Stimulated activated CD4-positive, alpha-beta T cell treated with anti-CD3 and anti-CD28 coated beads, Interleukin-15, amount 100 ng/mL, for 1 hour (primary cell): ENCODE measurements around the gene KLHL29.

Experiments used
- DNase-seq, 2 donors: peaks; one replicate each; pipeline ENCODE4 v3.0.0-alpha.2; 2020; ENCODE audit warnings: low read depth in 1 of 2, low spot score in 1 of 2

The KLHL29 gene

DNA sequence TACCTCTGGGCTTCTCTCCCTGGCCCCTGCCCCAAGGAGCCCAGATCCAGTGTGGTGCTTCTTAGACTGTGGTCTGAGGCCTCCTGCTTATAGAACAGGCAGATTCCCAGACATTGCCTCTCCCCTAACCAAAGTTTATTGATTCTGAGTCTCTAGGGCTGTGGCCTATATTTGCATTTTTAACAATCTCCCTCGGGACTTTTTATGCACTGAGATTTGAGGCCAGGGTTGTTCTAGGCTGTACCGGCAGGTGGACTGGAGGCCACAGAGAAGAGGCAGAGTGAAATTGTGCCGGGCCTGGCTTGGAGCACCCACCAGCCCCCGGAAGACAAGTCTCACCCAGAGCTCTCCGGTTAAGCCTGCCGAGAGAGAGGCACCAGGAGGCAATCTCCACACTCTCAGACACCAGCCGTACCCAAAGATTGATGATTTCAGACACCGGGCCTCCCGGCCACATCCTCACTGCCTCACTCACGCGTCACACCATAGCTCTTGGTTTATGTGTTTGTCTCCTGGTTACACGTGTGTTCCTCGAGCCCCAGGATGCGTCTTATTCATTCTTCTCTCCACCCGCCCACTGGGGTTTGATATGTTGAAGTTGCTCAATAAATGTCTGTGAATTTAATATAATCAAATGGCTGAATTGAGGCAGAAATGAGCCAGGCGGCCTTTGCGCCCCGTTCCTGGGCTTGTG lies 203.7 kb downstream of the KLHL29 start:
- no peak for DNase-seq

DNA sequence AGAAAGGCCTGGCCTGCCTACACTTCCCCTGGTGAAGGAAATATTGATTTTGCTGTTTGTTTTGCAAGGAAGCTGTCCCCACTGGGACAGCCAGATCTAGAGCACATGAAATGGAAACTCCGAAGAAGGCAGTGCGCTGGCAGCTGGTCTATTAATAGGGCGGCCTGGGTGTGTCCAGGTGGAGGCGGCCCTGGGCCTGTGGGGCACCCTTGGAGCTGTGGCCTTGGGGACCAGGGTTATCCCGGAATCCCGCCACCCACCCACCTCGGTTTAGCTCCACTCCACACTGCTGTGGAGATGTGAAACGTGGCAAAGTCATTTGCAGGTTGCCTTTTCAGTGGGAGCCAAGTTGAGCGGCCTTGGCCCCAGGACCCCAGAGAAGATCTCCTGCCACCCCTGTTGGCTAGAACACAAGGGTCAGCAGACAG lies 204.3 kb downstream of the KLHL29 start:
- no peak for DNase-seq

DNA sequence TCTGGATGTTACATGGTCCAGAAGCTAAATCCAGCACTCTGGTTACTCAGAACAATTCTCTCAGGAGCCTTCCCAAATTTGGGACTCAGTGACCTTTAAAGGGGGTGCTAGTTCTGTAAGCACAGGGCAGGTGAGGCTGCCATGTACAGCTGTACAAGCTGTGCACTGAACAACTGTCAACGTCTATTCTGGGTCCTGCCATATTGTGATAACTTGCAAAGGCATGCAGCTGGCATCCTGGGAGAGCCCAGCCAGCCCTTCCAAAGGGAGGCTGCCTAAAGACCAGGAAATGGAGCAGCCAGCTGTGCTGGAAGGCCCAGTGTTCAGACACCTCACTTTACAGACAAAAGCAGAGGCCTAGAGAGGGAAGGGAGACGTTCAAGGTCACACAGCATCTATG lies 204.8 kb downstream of the KLHL29 start:
- no peak for DNase-seq

DNA sequence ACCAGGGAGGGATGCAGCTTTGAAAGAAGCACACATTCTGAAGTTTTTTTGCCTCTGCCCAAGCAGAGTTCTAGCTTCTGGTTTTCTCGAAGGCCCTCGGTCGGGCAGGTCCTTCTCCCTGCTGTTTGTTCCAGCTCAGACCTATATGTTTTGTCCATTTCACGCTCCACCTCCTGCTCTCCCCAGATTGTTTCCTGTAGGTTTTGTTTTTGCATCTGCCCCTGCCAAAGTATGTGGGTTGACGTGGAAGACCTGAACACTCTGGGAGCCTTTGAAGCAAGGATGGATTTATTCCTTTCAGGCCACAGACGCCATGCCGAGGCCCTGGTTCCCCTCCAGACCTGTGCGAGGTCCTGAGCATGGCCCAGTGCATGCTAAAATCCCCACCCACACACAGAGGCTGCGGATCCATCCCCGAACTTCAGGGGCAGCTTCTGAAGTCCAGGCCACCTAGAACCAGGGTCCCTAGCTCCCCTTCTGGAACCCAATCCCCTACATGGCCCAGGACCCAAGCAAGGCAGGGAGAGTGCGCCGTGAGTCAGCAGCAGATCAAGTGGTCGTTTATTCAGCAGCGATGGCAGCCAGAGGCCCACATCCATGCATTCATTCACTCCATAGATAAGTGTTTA lies 205.4 kb downstream of the KLHL29 start:
- no peak for DNase-seq

DNA sequence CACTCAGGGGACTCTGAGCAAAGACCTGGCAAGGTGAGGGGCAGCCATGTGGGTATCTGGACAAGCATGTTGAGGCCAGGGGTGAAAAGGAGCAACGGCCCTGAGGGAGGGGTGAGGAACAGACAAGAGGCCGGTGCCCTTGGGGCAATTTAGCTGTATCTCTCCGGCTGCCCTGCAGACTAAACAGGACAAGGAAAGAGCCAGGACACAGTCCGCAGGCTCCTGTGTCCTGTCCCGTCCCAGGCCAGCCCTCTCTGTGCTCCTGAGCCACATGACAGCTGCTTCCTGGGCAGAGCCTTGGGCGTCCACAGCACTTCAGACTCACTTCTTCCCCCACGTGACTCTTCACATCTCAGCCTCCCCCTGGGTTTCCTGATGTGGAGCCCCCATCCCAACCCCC lies 206.1 kb downstream of the KLHL29 start:
- no peak for DNase-seq

DNA sequence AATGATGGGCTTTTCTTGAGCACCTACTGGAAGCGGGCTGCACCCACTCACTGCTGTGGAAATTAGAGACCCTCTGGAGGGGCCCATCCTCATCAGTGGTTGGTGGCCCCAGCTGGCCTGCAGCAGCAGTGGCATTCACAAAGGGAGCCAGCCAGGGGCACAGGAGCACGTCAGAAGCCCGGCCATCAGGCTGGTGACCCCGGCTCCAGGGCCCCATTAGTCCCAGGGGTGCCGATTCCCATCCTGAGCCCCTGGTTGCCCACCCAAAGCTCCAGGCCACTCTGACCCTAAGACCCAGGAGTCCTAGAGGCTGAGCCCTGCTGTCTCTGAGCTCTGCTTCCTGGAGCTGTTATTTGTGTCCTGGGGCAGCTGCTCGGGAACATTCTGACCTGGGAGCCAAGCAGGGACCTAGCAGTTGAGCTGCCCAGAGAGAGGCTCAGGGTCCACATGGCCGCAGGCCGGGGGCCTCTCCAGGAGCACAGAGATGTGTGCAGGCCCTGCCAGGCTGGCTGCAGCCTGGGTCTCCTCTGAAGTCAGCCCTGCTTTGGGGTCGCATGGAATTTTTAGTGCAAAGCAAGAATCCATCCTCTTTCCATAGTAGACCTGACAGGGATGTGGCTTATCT lies 207.2 kb downstream of the KLHL29 start:
- no peak for DNase-seq

DNA sequence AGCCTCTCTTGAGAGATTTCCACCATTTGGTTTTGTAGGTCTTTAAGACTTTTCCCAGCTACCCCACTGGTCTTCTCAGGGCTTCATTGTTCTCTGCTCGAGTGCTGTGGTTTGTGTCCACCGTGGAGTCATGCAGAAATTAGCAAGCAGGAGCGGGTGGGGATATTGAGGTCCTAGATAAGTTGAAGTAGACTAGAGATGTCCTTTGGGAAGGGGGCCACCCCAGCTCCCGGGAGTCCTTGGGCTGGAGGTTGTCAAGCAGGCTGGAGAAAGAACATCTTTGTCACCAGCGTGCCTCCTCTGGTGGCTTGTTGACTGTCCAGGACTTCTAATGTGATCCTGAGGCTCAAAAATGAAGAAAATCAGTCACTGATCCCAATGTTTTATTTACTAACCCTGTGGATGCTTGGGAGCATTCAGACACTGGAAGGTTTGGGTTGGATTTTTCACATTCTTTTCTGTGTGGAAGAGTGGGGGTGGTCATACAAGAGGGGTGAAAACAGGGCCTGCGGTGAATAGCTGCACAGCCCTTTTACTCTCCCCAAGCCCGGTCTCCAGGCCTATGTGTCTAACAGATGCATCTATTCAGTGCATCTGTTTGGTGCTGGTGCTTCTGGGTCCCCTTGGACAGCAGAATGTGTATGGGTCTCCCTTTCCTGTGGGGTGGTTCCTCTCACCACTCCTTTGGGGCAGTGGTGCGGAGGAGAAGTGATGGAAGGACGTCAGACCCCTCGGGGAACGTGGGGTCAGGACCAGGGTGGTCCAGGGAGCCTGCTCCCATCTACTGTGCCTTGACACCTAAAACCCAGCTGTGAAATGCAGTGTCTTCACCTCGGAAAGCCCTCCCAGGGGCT lies 208.1 kb downstream of the KLHL29 start:
- no peak for DNase-seq

DNA sequence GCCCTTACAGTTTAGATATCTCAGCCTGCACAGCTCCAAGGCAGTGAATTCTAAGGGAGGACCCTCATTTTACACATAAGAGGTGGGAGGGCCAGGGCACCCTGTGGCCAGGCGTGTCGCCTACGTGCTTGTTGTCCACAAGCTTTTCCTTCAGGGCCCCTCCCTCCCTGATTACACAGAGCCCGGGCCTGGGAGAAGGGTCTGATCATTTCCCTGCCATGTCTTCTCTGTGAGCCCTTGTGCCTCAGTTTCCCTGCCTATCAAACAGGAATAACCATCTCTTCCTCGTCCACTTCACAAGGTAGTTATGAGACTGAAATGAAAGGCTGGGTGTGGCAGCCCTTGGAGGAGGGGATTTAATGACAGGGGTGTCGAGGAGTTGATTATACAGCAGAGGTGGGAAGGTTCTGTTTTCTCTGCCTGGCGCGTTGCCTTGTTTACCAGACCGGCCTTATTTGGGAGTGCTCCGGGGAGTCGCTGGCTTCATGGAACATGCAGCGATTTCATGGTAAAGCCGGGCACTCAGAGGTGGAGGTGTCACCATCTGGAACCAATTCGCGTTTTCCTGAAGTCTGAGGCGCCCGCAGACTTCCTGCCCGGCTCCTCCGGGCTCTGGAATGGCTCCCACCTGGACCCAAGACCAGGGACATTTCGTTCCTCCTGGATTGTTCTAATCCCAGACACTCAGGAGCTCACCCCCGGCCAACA lies 208.9 kb downstream of the KLHL29 start:
- no peak for DNase-seq

DNA sequence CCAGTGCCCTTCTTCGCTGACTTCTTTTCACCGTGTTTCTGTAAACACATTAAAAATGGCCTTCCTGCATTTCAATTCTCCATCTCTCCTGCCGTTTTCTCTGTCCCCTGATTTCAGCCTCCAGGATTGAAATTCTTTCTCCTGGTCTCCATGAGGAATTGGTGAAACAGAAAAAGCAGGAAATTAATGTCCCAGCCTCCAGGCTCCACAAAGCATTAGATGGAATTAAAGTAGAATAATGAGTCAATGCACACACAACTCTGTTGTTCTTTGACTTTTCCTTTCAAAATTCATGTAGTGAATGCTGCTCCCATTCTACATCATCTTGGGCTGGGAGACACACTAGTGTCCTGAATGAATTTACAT lies 209.5 kb downstream of the KLHL29 start:
- no peak for DNase-seq

DNA sequence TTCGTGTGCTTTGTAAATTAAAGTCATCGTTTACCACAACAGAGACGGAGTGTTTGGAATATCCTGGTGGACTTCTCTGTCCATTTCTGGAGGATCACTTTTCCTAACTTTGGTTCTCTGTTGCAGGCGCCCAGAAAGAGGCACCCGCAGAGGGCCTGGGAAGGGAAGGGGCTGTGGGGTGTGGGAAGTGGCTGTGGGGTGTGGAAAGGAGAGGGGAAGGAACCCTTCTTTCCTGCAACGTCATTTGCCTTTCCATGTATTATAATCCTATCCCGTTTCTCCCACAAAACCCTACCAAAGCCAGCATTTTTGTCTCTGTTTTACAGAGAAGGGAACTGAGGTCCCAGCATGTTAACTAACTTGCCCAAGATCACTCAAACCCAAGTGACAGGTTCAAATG lies 210.0 kb downstream of the KLHL29 start:
- DNase-seq = no peak

DNA sequence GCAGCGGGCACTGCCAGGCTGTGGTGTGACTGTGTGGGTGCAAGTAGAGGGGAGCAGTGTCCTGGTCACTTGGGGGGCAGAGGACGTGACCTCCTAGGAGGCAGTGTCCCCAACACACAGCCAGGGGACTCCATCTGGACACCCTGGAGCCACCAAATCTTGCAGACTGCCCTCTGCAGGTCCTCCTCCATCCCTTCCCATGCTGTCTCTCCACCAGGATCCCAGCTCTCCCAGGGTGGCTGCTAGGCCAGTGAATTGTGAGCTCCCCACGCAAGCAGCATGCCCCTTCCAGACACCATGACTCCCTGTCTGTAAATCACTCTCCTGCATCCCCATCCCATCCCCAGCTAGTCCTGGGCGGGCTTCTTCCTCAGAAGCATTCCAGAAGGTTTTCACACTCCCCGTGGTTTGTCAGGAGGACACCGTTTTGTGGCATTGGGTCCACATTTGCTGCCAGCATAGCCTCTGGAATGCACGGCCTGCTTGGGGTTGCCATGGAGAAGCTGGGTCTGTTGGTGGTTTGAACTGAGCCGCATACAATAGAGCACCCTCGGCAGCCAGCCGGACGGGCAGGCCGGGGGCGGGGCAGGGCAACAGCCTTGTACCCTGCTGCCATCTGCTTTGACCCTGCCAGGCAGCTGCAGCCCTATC lies 210.7 kb downstream of the KLHL29 start:
- no peak for DNase-seq

DNA sequence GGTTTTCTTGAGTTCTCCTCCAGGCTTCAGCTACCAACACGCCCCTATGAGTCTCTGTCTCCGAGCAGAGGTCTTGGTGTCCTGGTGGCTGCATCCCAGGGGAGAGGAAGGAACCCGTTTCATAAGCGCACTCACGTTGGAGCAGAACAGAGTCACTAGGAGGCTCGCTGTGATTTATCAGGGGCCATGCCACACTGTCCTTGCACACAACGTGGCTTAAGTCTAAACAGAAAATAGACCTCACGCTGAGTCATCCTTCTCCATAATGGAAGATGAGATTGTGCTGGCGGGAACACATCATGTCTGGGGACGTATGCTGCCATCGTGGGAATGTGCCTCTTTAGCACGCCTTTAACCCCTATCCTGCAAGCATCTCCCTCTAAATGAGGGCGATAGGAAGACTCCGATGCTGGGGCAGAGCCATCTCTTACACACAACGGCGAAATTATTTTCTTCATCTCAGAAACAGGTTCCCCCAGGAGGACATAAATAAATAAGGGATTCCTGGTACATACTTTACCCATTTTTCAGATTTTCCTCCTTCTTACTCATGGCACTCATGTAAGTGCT lies 211.4 kb downstream of the KLHL29 start:
- no peak for DNase-seq

DNA sequence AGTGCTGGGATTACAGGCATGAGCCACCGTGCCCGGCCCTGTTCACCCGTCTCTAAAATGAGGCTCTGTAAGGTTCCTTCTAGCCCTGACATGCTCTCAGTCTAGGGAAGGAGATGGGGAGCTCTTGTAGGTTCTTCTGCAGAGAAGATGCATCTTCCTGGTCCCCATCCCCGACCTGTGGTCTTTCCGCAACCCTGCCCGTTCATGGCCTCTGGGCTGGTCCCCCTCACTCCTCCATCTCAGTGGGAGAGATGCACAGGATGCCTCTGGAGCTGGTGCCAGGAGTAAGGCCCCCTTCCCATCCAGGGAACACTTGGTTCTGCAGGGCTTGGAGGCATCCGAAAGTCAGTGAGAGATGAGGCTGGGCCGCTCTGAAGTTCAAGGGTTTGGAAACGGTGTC lies 212.7 kb downstream of the KLHL29 start:
- no peak for DNase-seq

DNA sequence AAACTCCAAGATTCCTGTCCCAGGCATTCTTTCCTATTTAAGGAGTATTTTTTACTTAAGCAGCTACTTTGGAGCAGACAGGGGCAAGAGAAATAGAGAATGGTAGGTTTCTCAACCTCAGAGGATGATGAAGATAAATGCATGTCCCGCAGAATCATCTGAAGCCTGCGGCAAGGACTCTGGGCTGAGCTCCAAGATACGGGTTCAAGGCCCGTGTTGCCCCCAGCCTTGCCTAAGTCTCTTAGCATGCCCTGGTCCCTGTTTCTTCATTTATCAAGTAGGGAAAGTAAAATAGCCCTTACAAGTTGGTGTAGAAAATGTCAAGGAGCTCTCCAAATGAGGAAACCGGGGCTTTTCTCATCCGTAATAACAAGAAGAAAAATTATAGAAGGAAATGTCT lies 214.0 kb downstream of the KLHL29 start:
- no peak for DNase-seq

DNA sequence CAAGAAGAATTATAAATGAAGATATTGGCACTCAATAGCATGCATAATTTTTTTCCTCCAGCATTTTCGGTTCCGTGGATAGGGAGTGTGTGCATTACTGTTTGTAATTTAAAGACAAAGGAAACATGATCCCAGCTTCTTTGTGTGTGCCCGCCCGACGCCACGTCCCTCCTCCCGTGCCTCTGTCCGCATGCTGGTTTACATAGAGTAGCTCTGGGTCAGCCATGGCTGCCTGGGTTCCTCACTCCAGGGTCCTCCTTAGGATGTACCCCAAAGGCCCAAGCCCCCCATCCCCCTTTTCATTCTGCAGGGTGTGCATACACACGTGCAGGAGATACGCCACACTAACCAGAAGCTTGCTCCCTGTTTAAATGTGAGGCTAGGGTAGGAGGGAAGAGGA lies 214.7 kb downstream of the KLHL29 start:
- DNase-seq = no peak

DNA sequence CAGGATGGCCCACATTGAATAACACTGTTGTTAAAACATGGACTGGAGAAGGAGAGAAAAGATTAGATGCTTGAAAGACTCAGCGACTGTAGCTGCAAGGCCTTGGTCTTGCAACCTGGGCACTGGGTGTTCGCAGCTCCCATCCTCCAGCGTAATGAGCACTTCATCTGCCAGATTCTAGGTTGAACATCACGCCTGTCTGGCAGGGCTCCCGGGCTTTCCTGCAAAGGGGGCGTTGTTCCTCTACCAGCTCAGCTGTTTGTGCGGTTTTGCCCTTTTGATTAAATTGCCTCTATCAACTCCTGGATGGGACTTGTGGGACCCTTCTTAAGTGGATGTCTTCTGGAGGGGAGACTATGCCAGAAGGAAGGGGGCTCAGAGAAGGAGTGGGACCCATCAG lies 215.4 kb downstream of the KLHL29 start:
- no peak for DNase-seq

DNA sequence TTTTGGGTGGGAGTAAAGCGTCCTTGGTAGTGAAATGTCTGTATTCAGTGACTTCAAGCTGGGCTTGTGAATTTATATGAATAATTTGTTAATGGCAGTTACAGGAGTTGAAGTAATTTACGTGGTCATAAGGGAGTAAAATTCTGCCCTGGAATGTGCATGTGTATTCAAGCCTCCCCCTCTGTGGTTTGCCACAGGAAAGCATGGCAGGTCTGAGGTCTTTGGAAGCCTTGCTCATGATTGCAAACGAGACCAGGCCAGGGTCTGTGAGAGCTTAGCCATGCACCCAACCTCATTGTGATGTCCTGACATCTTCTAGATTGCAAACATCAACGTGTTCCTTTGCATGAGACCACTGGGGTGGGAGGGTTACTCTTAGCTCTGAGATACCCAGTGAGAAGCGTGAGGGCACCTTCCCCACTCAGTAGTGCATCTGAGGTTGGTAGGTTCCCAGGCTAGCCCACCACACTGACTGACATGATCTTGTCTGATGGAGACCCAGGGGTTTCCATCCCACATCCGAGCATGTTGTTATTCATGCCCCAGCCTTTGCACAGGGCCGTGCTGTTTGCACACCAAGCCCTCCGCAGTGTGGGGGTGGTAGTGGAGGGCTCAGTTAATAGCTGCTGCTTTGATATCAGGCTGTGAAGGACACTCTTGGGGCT lies 216.5 kb downstream of the KLHL29 start:
- no peak for DNase-seq

DNA sequence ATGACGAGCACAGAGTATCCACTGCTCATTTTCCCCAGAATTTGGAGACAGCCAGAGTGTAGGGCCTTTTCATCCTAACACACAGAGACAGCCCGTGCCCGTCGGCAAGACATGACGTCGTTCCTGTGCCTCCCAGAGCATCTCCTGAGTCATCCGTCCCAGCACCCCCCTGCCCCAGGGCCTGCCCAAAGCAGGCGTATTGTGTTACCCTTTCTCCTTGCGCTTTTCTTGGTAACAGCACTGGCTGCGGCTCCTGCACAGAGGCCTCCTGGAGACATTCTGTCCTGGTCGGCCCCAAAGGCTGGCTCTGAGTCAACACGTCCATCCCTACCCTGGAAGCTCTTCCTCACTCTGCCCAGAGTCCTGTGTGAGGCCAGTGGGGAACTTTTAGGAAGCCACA lies 217.1 kb downstream of the KLHL29 start:
- DNase-seq = no peak

DNA sequence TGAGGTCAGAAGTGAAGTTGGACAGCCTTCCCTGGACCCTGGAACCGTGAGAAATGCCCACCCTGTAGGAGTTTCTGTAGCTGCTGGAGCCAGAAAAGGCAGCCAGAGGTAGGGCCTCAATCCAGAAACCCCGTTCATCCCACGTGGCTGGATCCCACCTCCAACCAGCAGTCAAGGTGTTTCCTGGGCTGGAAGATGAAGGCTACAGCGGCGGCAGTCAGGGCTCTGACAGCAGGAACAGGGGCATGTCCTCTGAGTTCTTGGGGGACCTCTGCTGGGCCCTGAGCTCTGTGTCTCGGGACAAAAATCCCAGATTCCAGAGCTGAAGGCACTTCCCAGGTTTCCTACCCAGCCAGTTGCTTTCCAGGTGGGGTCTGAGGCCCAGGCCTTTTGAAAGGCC lies 218.2 kb downstream of the KLHL29 start:
- DNase-seq = no peak

DNA sequence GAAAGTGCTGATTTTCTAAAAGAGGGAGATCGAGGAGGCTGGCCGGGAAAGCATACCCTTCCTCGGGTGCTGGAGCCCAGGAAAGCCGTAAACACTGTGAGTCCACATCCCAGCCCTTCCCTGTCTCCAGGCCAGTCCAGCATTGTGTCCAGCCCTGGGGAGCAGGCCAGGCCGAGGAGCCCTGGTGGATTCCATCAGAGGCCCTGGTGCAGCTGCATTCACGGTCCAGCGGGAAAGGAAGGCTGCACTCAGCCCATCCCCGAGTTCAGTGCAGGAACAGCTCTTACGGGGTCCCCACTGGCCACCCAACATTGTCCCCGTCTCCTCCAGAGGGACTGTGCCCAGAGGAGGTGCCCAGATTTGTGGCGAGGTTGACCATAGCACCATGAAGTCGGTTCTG lies 218.6 kb downstream of the KLHL29 start:
- no peak for DNase-seq
